ENCODE results near the gene WDR90. TPM values are rescaled to one million over a fixed set of nuclear protein-coding genes. Genes with fewer than 3 reads are reported as not detected.
A peak's percentile ranks its signal among the peaks of the same experiment; 100 is the strongest.

Gene WDR90
- polyA plus RNA-seq, 2 of the 4 experiments (the other 2 are of a cell fraction) = 6.5 to 30.7 TPM

DNA sequence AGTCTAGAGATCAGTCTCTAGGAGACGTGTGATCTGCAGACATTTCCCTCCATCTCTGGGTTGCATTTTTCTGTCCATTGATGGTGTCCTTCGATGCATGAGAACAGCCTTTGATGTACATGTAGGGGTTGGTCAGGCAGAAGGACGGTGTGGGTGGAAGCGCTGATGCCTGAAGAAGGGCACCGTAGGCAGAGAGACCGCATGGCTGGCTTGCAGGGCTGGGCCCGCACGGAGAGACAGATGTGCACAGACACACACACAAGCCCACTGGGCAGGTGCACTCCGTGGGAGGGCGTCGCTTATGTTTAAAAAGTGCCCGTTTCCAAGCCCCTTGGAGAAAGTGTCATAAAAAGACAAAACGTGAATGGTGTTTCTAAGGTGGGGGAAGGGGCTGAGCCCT lies 34.0 kb upstream of the WDR90 start:
- ATAC-seq (no peak), DNase-seq (ENCODE audit: low read depth in 1 of 2, low spot score in 1 of 2) (no peak), FAIRE-seq (no peak)
- 93% methylated on average over 13 of the region's 13 CpGs for WGBS (ENCODE audit: missing lambda C conversion rate)
- CTCF ChIA-PET = no interaction called here
- Histone ChIP-seq H3K9me3 (no peaks in the 10 kb centered on the region), H3K27ac (no peak overlapping the region), H3K4me2 (no peak overlapping the region), H3K4me1 (no peaks in the 10 kb centered on the region), H3K4me3 (no peak overlapping the region)
- TF ChIP-seq, protein P1, sequence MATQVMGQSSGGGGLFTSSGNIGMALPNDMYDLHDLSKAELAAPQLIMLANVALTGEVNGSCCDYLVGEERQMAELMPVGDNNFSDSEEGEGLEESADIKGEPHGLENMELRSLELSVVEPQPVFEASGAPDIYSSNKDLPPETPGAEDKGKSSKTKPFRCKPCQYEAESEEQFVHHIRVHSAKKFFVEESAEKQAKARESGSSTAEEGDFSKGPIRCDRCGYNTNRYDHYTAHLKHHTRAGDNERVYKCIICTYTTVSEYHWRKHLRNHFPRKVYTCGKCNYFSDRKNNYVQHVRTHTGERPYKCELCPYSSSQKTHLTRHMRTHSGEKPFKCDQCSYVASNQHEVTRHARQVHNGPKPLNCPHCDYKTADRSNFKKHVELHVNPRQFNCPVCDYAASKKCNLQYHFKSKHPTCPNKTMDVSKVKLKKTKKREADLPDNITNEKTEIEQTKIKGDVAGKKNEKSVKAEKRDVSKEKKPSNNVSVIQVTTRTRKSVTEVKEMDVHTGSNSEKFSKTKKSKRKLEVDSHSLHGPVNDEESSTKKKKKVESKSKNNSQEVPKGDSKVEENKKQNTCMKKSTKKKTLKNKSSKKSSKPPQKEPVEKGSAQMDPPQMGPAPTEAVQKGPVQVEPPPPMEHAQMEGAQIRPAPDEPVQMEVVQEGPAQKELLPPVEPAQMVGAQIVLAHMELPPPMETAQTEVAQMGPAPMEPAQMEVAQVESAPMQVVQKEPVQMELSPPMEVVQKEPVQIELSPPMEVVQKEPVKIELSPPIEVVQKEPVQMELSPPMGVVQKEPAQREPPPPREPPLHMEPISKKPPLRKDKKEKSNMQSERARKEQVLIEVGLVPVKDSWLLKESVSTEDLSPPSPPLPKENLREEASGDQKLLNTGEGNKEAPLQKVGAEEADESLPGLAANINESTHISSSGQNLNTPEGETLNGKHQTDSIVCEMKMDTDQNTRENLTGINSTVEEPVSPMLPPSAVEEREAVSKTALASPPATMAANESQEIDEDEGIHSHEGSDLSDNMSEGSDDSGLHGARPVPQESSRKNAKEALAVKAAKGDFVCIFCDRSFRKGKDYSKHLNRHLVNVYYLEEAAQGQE (IDR thresholded peaks at IDR 0.05) = no peak
- TF ChIP-seq, protein P2, sequence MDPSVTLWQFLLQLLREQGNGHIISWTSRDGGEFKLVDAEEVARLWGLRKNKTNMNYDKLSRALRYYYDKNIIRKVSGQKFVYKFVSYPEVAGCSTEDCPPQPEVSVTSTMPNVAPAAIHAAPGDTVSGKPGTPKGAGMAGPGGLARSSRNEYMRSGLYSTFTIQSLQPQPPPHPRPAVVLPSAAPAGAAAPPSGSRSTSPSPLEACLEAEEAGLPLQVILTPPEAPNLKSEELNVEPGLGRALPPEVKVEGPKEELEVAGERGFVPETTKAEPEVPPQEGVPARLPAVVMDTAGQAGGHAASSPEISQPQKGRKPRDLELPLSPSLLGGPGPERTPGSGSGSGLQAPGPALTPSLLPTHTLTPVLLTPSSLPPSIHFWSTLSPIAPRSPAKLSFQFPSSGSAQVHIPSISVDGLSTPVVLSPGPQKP (IDR thresholded peaks at IDR 0.05; ENCODE audit: low read depth, low read length) = no peak
- TF ChIP-seq CHD2 (IDR thresholded peaks at IDR 0.05; ENCODE audit: low read length, partially characterized antibody) = no peak
- TF ChIP-seq JUNB (IDR thresholded peaks at IDR 0.05) = no peak
- TF ChIP-seq FOSB (CRISPR knock-in tag; IDR thresholded peaks at IDR 0.05) = no peak
- TF ChIP-seq POLR2AphosphoS2 (conservative IDR thresholded peaks at IDR 0.05; ENCODE audit: low read length) = no peak
- POLR2A ChIA-PET = no interaction called here

DNA sequence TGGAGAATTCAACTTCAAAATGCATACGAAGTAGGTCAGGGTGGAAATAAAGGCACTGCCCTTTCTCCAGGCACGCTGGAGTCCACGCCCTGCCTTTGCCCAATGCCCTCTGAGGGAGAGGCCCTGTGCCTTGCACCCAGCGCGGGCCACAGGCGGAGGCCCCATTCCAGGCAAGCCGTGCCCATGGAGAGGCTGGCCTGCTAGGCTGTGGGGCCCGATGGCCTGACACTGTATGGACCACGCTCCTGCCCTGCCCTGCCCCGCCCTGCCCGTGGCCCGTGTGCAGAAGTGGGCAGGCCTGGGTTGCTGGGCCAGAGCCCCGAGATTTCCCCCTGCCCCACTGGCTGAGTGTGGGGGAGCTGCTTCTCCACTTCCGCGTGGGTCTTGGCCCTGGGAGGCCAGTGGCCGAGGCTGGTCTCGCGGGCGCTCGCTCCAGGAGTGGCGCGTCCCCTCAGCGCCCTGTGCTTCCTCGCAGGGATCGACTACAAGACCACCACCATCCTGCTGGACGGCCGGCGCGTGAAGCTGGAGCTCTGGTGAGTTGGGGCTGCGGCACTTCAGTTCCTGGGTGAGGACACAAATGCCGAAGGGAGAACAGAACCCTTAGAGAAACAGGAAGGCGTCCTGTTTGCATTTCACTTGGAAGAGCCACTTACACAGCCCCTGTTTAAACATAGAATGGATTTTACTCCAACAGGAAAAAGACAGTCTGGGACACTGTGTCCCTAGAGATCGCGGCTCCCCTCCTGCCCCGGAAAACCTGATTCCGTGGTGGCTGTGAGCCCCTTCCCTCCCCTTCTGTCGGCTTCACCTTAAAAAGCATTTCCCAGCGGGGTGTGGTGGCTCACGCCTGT lies 32.2 kb upstream of the WDR90 start:
- Histone ChIP-seq H3K4me2 (no peak overlapping the region), H3K4me3 (no peak overlapping the region), H3K9me3 (no peaks in the 10 kb centered on the region), H3K4me1 (peaks cover 9% of the 10 kb centered on the region), H3K27ac (no peak overlapping the region)
- 91% methylated on average over 23 of the region's 39 CpGs for WGBS (ENCODE audit: missing lambda C conversion rate)
- POLR2A ChIA-PET = no interaction called here
- DNase-seq (ENCODE audit: low read depth in 1 of 2, low spot score in 1 of 2) = no peak
- CTCF ChIA-PET = no interaction called here
- FAIRE-seq = no peak
- peak in 1 of 2 experiments; percentile 36; a peak in 1 of 6 replicates for ATAC-seq
- no peak for TF ChIP-seq MAZ (IDR thresholded peaks at IDR 0.05; ENCODE audit: borderline replicate concordance, low read depth, low read length)
- TF ChIP-seq, protein P3, sequence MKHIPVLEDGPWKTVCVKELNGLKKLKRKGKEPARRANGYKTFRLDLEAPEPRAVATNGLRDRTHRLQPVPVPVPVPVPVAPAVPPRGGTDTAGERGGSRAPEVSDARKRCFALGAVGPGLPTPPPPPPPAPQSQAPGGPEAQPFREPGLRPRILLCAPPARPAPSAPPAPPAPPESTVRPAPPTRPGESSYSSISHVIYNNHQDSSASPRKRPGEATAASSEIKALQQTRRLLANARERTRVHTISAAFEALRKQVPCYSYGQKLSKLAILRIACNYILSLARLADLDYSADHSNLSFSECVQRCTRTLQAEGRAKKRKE (CRISPR knock-in tag; IDR thresholded peaks at IDR 0.05; ENCODE audit: low read depth) = no peak
- TF ChIP-seq, protein P4, sequence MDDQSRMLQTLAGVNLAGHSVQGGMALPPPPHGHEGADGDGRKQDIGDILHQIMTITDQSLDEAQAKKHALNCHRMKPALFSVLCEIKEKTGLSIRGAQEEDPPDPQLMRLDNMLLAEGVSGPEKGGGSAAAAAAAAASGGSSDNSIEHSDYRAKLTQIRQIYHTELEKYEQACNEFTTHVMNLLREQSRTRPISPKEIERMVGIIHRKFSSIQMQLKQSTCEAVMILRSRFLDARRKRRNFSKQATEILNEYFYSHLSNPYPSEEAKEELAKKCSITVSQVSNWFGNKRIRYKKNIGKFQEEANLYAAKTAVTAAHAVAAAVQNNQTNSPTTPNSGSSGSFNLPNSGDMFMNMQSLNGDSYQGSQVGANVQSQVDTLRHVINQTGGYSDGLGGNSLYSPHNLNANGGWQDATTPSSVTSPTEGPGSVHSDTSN (IDR thresholded peaks at IDR 0.05) = no peak
- TF ChIP-seq RCOR1 (IDR thresholded peaks at IDR 0.05; ENCODE audit: low read depth, low read length) = no peak
- no peak for TF ChIP-seq HEYL (CRISPR knock-in tag; IDR thresholded peaks at IDR 0.05)
- TF ChIP-seq CHD2 (IDR thresholded peaks at IDR 0.05; ENCODE audit: low read length, partially characterized antibody) = no peak
- no peak for TF ChIP-seq MAFK (IDR thresholded peaks at IDR 0.05; ENCODE audit: partially characterized antibody)
- TF ChIP-seq HDAC2 (IDR thresholded peaks at IDR 0.05) = no peak
- TF ChIP-seq TFCP2L1 (CRISPR knock-in tag; IDR thresholded peaks at IDR 0.05) = no peak
- TF ChIP-seq POLR2A (IDR thresholded peaks at IDR 0.05; ENCODE audit: low read length) = no peak
- no peak for TF ChIP-seq ZSCAN20 (CRISPR knock-in tag; IDR thresholded peaks at IDR 0.05)
- no peak for TF ChIP-seq RFX5 (IDR thresholded peaks at IDR 0.05)
- no peak for TF ChIP-seq MYC (IDR thresholded peaks at IDR 0.05; ENCODE audit: borderline replicate concordance, low read length)
- no peak for TF ChIP-seq CBX8 (IDR thresholded peaks at IDR 0.05)
- TF ChIP-seq POLR2AphosphoS2 (conservative IDR thresholded peaks at IDR 0.05; ENCODE audit: low read length) = no peak
- TF ChIP-seq, protein P5, sequence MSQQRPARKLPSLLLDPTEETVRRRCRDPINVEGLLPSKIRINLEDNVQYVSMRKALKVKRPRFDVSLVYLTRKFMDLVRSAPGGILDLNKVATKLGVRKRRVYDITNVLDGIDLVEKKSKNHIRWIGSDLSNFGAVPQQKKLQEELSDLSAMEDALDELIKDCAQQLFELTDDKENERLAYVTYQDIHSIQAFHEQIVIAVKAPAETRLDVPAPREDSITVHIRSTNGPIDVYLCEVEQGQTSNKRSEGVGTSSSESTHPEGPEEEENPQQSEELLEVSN (IDR thresholded peaks at IDR 0.05; ENCODE audit: borderline replicate concordance, low read depth) = no peak
